Panc1 (cell line): ENCODE measurements around the gene CNOT3. TPM values are rescaled to one million over a fixed set of nuclear protein-coding genes. Genes with fewer than 3 reads are reported as not detected.

Source experiments
- ATAC-seq: fragments of 200-7000 bp; cut with Tn5 transposase; 2 replicates; pipeline ENCODE4 v1.9.1; 2020; ENCODE audit warnings: mild to moderate bottlenecking, moderate library complexity
- BruUV-seq: library from RNA; stranded (reverse); fragments of 400-500 nt; replicated peaks from 2 replicates; lab custom pipeline; 2021; lab: Mats Ljungman, UMichigan
- CTCF ChIA-PET: fragments of 300-600 bp; sonication (Branson Sonifier 250); formaldehyde crosslinking; loops from one replicate; lab custom pipeline; 2022; ENCODE audit warnings: antibody characterized with exemption; lab: Charles Lee
- POLR2A ChIA-PET: fragments of 300-600 bp; sonication (Branson Sonifier 250); formaldehyde crosslinking; loops from one replicate; lab custom pipeline; 2022; ENCODE audit warnings: antibody characterized with exemption; lab: Charles Lee
- DNase-seq: peaks from one replicate; pipeline ENCODE4 v3.0.0-alpha.2; 2010; ENCODE audit warnings: low read depth, low spot score
- H3K27ac ChIP-seq: 2 replicates; pipeline ENCODE4 v1.5.1; 2011; ENCODE audit warnings: mild to moderate bottlenecking, low read length, inconsistent platforms
- H3K27me3 ChIP-seq: fragments of 200-500 bp; sonication (Bioruptor generic); 2 replicates; pipeline ENCODE4 v1.6.0; 2014; ENCODE audit warnings: low read length, inconsistent platforms; ENCODE audit not compliant: control insufficient read depth, insufficient read depth
- H3K36me3 ChIP-seq: fragments of 200-500 bp; sonication (Bioruptor generic); 2 replicates; pipeline ENCODE4 v1.5.1; 2014; ENCODE audit warnings: inconsistent platforms, mild to moderate bottlenecking, low read length, moderate library complexity; ENCODE audit not compliant: control insufficient read depth, insufficient read depth
- H3K4me1 ChIP-seq: 2 replicates; pipeline ENCODE4 v1.5.1; 2011; ENCODE audit warnings: inconsistent platforms, mild to moderate bottlenecking, low read length, moderate library complexity; ENCODE audit not compliant: control insufficient read depth, insufficient read depth
- H3K4me3 ChIP-seq, 2 experiments: 2 replicates each; pipeline ENCODE4 v1.5.1; 2011 to 2012; ENCODE audit warnings: low read depth in 2 of 2, low read length in 2 of 2, mild to moderate bottlenecking in 2 of 2, inconsistent platforms in 1 of 2, moderate library complexity in 1 of 2
- H3K9me3 ChIP-seq: fragments of 200-500 bp; sonication (Bioruptor generic); 2 replicates; pipeline ENCODE4 v1.5.1; 2014; ENCODE audit warnings: low read depth, mild to moderate bottlenecking, inconsistent platforms, low read length, moderate library complexity; ENCODE audit not compliant: control insufficient read depth, insufficient read depth
- CTCF ChIP-seq: fragments of 450-650 bp; IDR thresholded peaks from 2 replicates; pipeline ENCODE4 v1.5.1; 2017; ENCODE audit warnings: mild to moderate bottlenecking
- POLR2AphosphoS5 ChIP-seq: IDR thresholded peaks from 2 replicates; pipeline ENCODE4 v1.6.1; 2012; ENCODE audit warnings: mild to moderate bottlenecking, low read depth, low read length, moderate library complexity
- REST ChIP-seq, 2 experiments: IDR thresholded peaks; 2 replicates each; pipeline ENCODE4 v1.6.1; 2011 to 2012; ENCODE audit warnings: low read depth in 2 of 2, control low read depth in 1 of 2, low read length in 1 of 2, mild to moderate bottlenecking in 1 of 2, moderate library complexity in 1 of 2; ENCODE audit not compliant: insufficient read depth in 1 of 2
- SIN3A ChIP-seq: IDR thresholded peaks from 2 replicates; pipeline ENCODE4 v1.6.1; 2012; ENCODE audit warnings: low read depth, mild to moderate bottlenecking, low read length, moderate library complexity, borderline replicate concordance; ENCODE audit not compliant: insufficient read depth
- TCF7L2 ChIP-seq: IDR thresholded peaks from 2 replicates; pipeline ENCODE4 v1.6.1; 2011; ENCODE audit warnings: mild to moderate bottlenecking, low read depth, low read length, inconsistent platforms
- in situ Hi-C: cut with HindIII; loops from 2 replicates; pipeline ENCODE4 v1.10.0; 2016; ENCODE audit warnings: low sequenced_read_pairs, low pct_unique_long_range_greater_than_20kb
- intact Hi-C: fragments of 100-400 bp; cut with micrococcal nuclease; formaldehyde crosslinking; loops from one replicate; pipeline ENCODE4 v1.10.0; 2022; ENCODE audit not compliant: unreplicated experiment
- total RNA-seq: library from RNA; stranded (reverse); gene quantifications from one replicate; pipeline ENCODE4 v1.2.1, GENCODE V29; 2021; ENCODE audit not compliant: unreplicated experiment

CNOT3 gene
- total RNA-seq, 1 experiment from 2014 or later = 111 TPM

GRCh38 chr19:54159352-54160181, 22.0 kb downstream of the CNOT3 start, which contains the start of gene LENG1:
Gene LENG1 (minus strand): TSS chr19:54159721. CDS start chr19:54159695, 26 bp downstream.
- POLR2A ChIA-PET = interaction anchor here (1.5 kb wide), 1 partner anchor 23 kb away, joined by 4 read pairs; the partner anchor contains the start of gene CNOT3
- peak; percentile 83 for ATAC-seq
- no TSS peak for BruUV-seq
- H3K4me3 ChIP-seq = peak within 1 kb of the TSS; percentile 84 to 97
- intact Hi-C loops (no loop called here), in situ Hi-C loops (no loop called here)
- TF ChIP-seq REST (IDR thresholded peaks at IDR 0.05; ENCODE audit: insufficient read depth in 1 of 2, low read depth in 2 of 2, low read length in 1 of 2) (no peak), CTCF (no peak), SIN3A (peak; percentile 97), POLR2AphosphoS5 (peak; percentile 78), TCF7L2 (peak; percentile 90)
- DNase-seq = peak; percentile 100
- H3K27me3 ChIP-seq = no peaks in the 10 kb centered on the region
- no peaks in the 10 kb centered on the region for H3K9me3 ChIP-seq
- H3K27ac ChIP-seq = peak within 1 kb of the TSS; percentile 99
- peaks cover 27% of the 10 kb centered on the region for H3K4me1 ChIP-seq
- H3K36me3 ChIP-seq = peaks cover 5% of the 10 kb centered on the region
- CTCF ChIA-PET = no interaction called here

- TSS peak; percentile 91 for BruUV-seq
- H3K9me3 ChIP-seq = no peaks in the 10 kb centered on the region
- peak overlapping the region; percentile 92 for H3K27ac ChIP-seq
- DNase-seq (no peak), ATAC-seq (peak; percentile 4)
- in situ Hi-C loops (no loop called here), intact Hi-C loops (no loop called here)
- H3K36me3 ChIP-seq = peaks cover 3% of the 10 kb centered on the region
- H3K27me3 ChIP-seq = no peaks in the 10 kb centered on the region
- peak overlapping the region; percentile 76 to 84 for H3K4me3 ChIP-seq
- ChIA-PET POLR2A (interaction anchor here (0.7 kb wide), 1 partner anchor 29 kb away, joined by 3 read pairs; the partner anchor contains the start of gene MBOAT7), CTCF (no interaction called here)
- peaks cover 22% of the 10 kb centered on the region for H3K4me1 ChIP-seq
- TF ChIP-seq REST (IDR thresholded peaks at IDR 0.05; ENCODE audit: insufficient read depth in 1 of 2, low read depth in 2 of 2, low read length in 1 of 2) = no peak
- TF ChIP-seq TCF7L2 = no peak
- TF ChIP-seq SIN3A = no peak
- TF ChIP-seq POLR2AphosphoS5 = no peak
- TF ChIP-seq CTCF = no peak
Measured at GRCh38 chr19:54160182-54160811, 22.7 kb downstream of the CNOT3 start.
